OCI-LY7 (cell line): ENCODE results near the gene PPM1M.

Experiments used
- CTCF ChIP-seq: fragments of 200-600 bp; sonication (generic); conservative IDR thresholded peaks from 2 replicates; pipeline ENCODE4 v1.5.1; 2014; ENCODE audit warnings: mild to moderate bottlenecking, antibody characterized with exemption, low read length, moderate library complexity, mixed read lengths
- EZH2phosphoT487 ChIP-seq: fragments of 200-600 bp; sonication (generic); IDR thresholded peaks from 2 replicates; pipeline ENCODE4 v1.6.1; 2018; ENCODE audit warnings: low read depth, borderline replicate concordance, mild to moderate bottlenecking, mixed run types, antibody characterized with exemption, low read length, moderate library complexity, mixed read lengths

GRCh38 chr3:52227766-52228165, 17.8 kb upstream of the PPM1M start:
- TF ChIP-seq CTCF (no peak), EZH2phosphoT487 (no peak)
